K562 (cell line): ENCODE measurements around the gene LTK. TPM values are rescaled to one million over a fixed set of nuclear protein-coding genes. Genes with fewer than 3 reads are reported as not detected.

Source experiments
- ATF3 ChIP-seq, 2 experiments: fragments of 450-650 bp in 1 of 2; sonication (generic) in 1 of 2; formaldehyde crosslinking in 1 of 2; IDR thresholded peaks in 1 of 2; conservative IDR thresholded peaks in 1 of 2; 2 replicates each; pipeline versions ENCODE4 v1.6.1 to v1.8.1; 2016 to 2023; ENCODE audit warnings: mild to moderate bottlenecking in 2 of 2, moderate library complexity in 2 of 2, inconsistent platforms in 1 of 2, missing genetic modification reagents in 1 of 2
- ETV1 ChIP-seq: fragments of 450-650 bp; conservative IDR thresholded peaks from 2 replicates; pipeline ENCODE4 v1.6.1; 2016; ENCODE audit warnings: missing genetic modification characterization, control low read depth, low read depth, missing compliant biosample characterization
- HNRNPUL1 ChIP-seq: fragments of 200-400 bp; formaldehyde crosslinking; IDR thresholded peaks from 2 replicates; pipeline ENCODE4 v1.6.1; 2017; ENCODE audit warnings: low read length
- HOXB6 ChIP-seq: fragments of 250-450 bp; sonication (Bioruptor Pico); IDR thresholded peaks from 2 replicates; pipeline ENCODE4 v1.5.1; 2022; ENCODE audit warnings: mild to moderate bottlenecking, borderline replicate concordance
- MCM3 ChIP-seq: fragments of 450-650 bp; IDR thresholded peaks from 2 replicates; pipeline ENCODE4 v1.6.1; 2016
- NR2F6 ChIP-seq: fragments of 450-650 bp; formaldehyde crosslinking; IDR thresholded peaks from 2 replicates; pipeline ENCODE4 v1.4.0; 2020; ENCODE audit warnings: mild to moderate bottlenecking
- POU5F1 ChIP-seq: fragments of 150-350 bp; IDR thresholded peaks from 2 replicates; pipeline ENCODE4 v1.6.1; 2014; ENCODE audit warnings: borderline replicate concordance, low read length, low read depth, mild to moderate bottlenecking; ENCODE audit not compliant: partially characterized antibody
- RFX7 ChIP-seq: fragments of 250-450 bp; sonication (Bioruptor Pico); IDR thresholded peaks from 2 replicates; pipeline ENCODE4 v1.5.1; 2021; ENCODE audit warnings: mild to moderate bottlenecking
- SMAD3 ChIP-seq: fragments of 450-650 bp; formaldehyde crosslinking; conservative IDR thresholded peaks from 2 replicates; pipeline ENCODE4 v1.4.0; 2020; ENCODE audit warnings: mild to moderate bottlenecking
- TEAD2 ChIP-seq: fragments of 450-650 bp; IDR thresholded peaks from 2 replicates; pipeline ENCODE4 v1.6.1; 2016; ENCODE audit warnings: missing genetic modification characterization, control low read depth, missing compliant biosample characterization
- TGIF2 ChIP-seq: sonication (generic); formaldehyde crosslinking; IDR thresholded peaks from 2 replicates; pipeline ENCODE4 v1.8.1; 2022; ENCODE audit warnings: mild to moderate bottlenecking, missing genetic modification reagents, moderate library complexity
- XRCC3 ChIP-seq: fragments of 450-650 bp; IDR thresholded peaks from 2 replicates; pipeline ENCODE4 v1.6.1; 2017; ENCODE audit warnings: mild to moderate bottlenecking, moderate library complexity
- ZBTB49 ChIP-seq: sonication (generic); formaldehyde crosslinking; IDR thresholded peaks from 2 replicates; pipeline ENCODE4 v1.8.0; 2022; ENCODE audit warnings: missing genetic modification reagents, mild to moderate bottlenecking, borderline replicate concordance
- ZFX ChIP-seq: sonication (generic); formaldehyde crosslinking; IDR thresholded peaks from 2 replicates; pipeline ENCODE4 v1.8.0; 2022; ENCODE audit warnings: mild to moderate bottlenecking, missing genetic modification reagents, moderate library complexity
- ZNF224 ChIP-seq: sonication (generic); formaldehyde crosslinking; IDR thresholded peaks from 2 replicates; pipeline ENCODE4 v1.8.0; 2022; ENCODE audit warnings: mild to moderate bottlenecking, missing genetic modification reagents
- ZNF311 ChIP-seq: fragments of 250-450 bp; sonication (Bioruptor Pico); IDR thresholded peaks from 2 replicates; pipeline ENCODE4 v1.4.0; 2020; ENCODE audit warnings: mild to moderate bottlenecking, moderate library complexity
- ZNF740 ChIP-seq, 3 experiments: fragments of 200-800 bp in 1 of 3; sonication (Bioruptor generic) in 1 of 3; sonication (generic) in 1 of 3; formaldehyde crosslinking in 1 of 3; IDR thresholded peaks; 2 replicates each; pipeline versions ENCODE4 v1.6.1 to v1.8.0; 2016 to 2022; ENCODE audit warnings: mild to moderate bottlenecking in 2 of 3, missing compliant biosample characterization in 2 of 3, missing genetic modification characterization in 2 of 3, missing genetic modification reagents in 1 of 3
- polyA plus RNA-seq, 8 experiments: library from polyadenylated mRNA; depleted of rRNA in 4 of 8; stranded (reverse) in 5 of 8; unstranded in 3 of 8; fragments of >200 nt; fragmentation: Nextera tagmentation in 2 of 8; fragmentation: Illumina TruSeq in 1 of 8; extraction: Ambion mirVana in 2 of 8; extraction: Trizol in 1 of 8; gene quantifications; 2 replicates each; pipeline versions ENCODE4 v1.2.1 to v1.2.3, GENCODE V29; 2011 to 2014; ENCODE audit warnings: inconsistent platforms in 1 of 8, missing spikeins in 1 of 8
- total RNA-seq, 7 experiments: library from RNA; depleted of rRNA in 6 of 7; stranded (reverse); fragments of >200 nt in 6 of 7; fragmentation: Illumina TruSeq in 2 of 7; extraction: Trizol in 2 of 7; gene quantifications; 2 replicates each; pipeline versions ENCODE4 v1.2.1 to v1.2.3, GENCODE V29; 2011 to 2021; ENCODE audit warnings: low replicate concordance in 1 of 7
- TF ChIP-seq, protein P1 (sequence below): sonication (generic); formaldehyde crosslinking; IDR thresholded peaks from 2 replicates; pipeline ENCODE4 v1.8.0; 2022; ENCODE audit warnings: mild to moderate bottlenecking, missing genetic modification reagents
- TF ChIP-seq, protein P2 (sequence below), 2 experiments: fragments of 450-650 bp; IDR thresholded peaks; 2 replicates each; pipeline ENCODE4 v1.6.1; 2016

LTK gene
- total and polyA plus RNA-seq, 9 of the 15 experiments (the other 6 are each of a cell fraction or from before 2014, with no cell fraction given) = 0.25 to 4.4 (median 1.8) TPM

DNA sequence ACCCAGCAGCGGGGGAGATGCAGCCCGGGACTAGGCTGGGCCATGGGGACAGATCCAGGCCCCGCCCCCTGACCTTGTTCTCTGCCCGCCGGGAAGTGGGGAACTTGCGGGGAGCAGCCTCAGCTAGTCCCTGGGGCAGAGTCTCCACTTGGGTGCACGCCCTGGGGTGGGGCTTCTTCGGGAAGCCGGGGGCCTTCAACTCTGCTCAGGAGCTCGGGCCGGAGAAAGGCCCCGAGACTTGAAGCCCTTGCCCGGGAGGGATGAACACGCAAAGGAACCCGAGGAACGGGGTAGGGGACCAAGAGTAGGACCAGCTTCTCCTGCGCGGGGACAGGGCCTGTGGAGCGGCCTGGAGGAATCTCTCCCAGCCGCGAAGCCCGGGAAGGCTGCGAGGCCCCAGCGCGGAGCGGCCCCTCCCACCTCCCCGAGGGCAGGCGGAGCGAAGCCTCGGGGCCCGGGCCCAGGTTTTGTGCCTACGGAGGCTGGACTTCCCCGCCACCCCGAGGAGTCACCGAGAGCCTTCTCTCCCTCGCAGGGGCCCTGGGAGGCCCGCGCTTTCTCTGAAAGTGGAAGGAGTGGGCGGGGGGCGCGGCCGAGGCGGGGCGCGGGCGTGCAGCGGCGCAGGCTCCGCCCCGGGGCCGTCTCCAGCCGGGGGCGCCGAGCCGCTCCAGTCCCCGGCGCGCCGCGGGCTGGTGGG lies 20.3 kb downstream of the LTK start, which contains the start of gene ITPKA (continued):
- TF ChIP-seq ZNF740 (CRISPR knock-in tag; IDR thresholded peaks at IDR 0.05) (peak; percentile 76; the same call in 1 of the 2 replicates), ZNF740 (tag; IDR thresholded peaks at IDR 0.05) (no peak), HNRNPUL1 (no peak), ZNF311 (no peak), MCM3 (no peak), ZBTB49 (no peak), TEAD2 (tag) (no peak), ATF3 (IDR thresholded peaks at IDR 0.05) (no peak), ATF3 (CRISPR knock-in tag; conservative IDR thresholded peaks at IDR 0.05) (0 out of 2 replicates have a peak, but pooled peaks have one; percentile 32), ETV1 (no peak), TGIF2 (CRISPR knock-in tag) (no peak), SMAD3 (CRISPR knock-in tag) (no peak), NR2F6 (CRISPR knock-in tag) (no peak), ZNF224 (CRISPR knock-in tag) (no peak), XRCC3 (no peak), RFX7 (CRISPR knock-in tag) (no peak), POU5F1 (no peak), ZFX (peak; percentile 94), HOXB6 (CRISPR knock-in tag) (no peak)
- TF ChIP-seq, protein P1, sequence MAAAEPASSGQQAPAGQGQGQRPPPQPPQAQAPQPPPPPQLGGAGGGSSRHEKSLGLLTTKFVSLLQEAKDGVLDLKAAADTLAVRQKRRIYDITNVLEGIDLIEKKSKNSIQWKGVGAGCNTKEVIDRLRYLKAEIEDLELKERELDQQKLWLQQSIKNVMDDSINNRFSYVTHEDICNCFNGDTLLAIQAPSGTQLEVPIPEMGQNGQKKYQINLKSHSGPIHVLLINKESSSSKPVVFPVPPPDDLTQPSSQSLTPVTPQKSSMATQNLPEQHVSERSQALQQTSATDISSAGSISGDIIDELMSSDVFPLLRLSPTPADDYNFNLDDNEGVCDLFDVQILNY (CRISPR knock-in tag) = no peak
- TF ChIP-seq, protein P2, sequence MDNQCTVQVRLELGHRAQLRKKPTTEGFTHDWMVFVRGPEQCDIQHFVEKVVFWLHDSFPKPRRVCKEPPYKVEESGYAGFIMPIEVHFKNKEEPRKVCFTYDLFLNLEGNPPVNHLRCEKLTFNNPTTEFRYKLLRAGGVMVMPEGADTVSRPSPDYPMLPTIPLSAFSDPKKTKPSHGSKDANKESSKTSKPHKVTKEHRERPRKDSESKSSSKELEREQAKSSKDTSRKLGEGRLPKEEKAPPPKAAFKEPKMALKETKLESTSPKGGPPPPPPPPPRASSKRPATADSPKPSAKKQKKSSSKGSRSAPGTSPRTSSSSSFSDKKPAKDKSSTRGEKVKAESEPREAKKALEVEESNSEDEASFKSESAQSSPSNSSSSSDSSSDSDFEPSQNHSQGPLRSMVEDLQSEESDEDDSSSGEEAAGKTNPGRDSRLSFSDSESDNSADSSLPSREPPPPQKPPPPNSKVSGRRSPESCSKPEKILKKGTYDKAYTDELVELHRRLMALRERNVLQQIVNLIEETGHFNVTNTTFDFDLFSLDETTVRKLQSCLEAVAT (IDR thresholded peaks at IDR 0.05) = 0 out of 4 replicates have a peak, but pooled peaks of 1 of the 2 experiments have one; percentile 47
